HepG2 (cell line): ENCODE measurements around the gene TNFAIP8L1. TPM values are rescaled to one million over a fixed set of nuclear protein-coding genes. Genes with fewer than 3 reads are reported as not detected.

Source experiments
- ATAC-seq: fragments of 200-7000 bp; cut with Tn5 transposase; 3 replicates; pipeline ENCODE4 v1.9.1; 2020; ENCODE audit warnings: mild to moderate bottlenecking, moderate library complexity
- BruUV-seq: library from RNA; stranded (reverse); fragments of 400-500 nt; replicated peaks from 2 replicates; lab custom pipeline; 2021; lab: Mats Ljungman, UMichigan
- CTCF ChIA-PET: fragments of 300-600 bp; formaldehyde crosslinking; extraction: SDS; loops from one replicate; lab custom pipeline; 2021; ENCODE audit warnings: low total read pairs, inconsistent platforms, low intra/inter-chr PET ratio; lab: Yijun Ruan, JAX
- POLR2A ChIA-PET: fragments of 350-600 bp; sonication (Branson Sonifier 250); formaldehyde crosslinking; loops from one replicate; lab custom pipeline; 2020; ENCODE audit warnings: antibody characterized with exemption, inconsistent platforms; lab: Yijun Ruan, JAX
- DNase-seq: peaks from one replicate; pipeline ENCODE4 v3.0.0-alpha.2; 2015; ENCODE audit warnings: low spot score
- FAIRE-seq: peaks from 3 replicates; lab custom pipeline; 2011; peaks lifted over from hg19 to GRCh38; lab: Jason Lieb, UNC
- H2AFZ ChIP-seq: one replicate; pipeline ENCODE4 v1.6.1; 2011; ENCODE audit warnings: low read length, inconsistent platforms
- H3K27ac ChIP-seq: fragments of 300-600 bp; 3 replicates; pipeline ENCODE4 v1.8.0; 2011; ENCODE audit warnings: mixed run types, mild to moderate bottlenecking, mixed read lengths, low read length, inconsistent platforms; ENCODE audit not compliant: insufficient read depth; ENCODE audit errors: extremely low read length
- H3K27me3 ChIP-seq, 2 experiments: fragments of 200-600 bp in 1 of 2; 2 replicates in 1 of 2; 3 replicates in 1 of 2; pipeline versions ENCODE4 v1.6.0 to v1.8.0; 2011; ENCODE audit warnings: low read length in 2 of 2, mild to moderate bottlenecking in 2 of 2, moderate library complexity in 2 of 2, inconsistent platforms in 1 of 2; ENCODE audit not compliant: insufficient read depth in 2 of 2, control insufficient read depth in 1 of 2
- H3K36me3 ChIP-seq, 2 experiments: fragments of 200-600 bp in 1 of 2; replicated peaks in 1 of 2; 2 replicates in 1 of 2; 3 replicates in 1 of 2; pipeline versions ENCODE4 v1.5.1 to v1.8.0; 2011; ENCODE audit warnings: low read length in 2 of 2, inconsistent platforms in 1 of 2; ENCODE audit not compliant: insufficient read depth in 2 of 2, control insufficient read depth in 1 of 2
- H3K4me1 ChIP-seq: 2 replicates; pipeline ENCODE4 v1.5.1; 2012; ENCODE audit warnings: low read length, inconsistent platforms; ENCODE audit not compliant: insufficient read depth
- H3K4me2 ChIP-seq: 2 replicates; pipeline ENCODE4 v1.6.0; 2011; ENCODE audit warnings: low read depth, low read length, inconsistent platforms
- H3K4me3 ChIP-seq, 3 experiments: fragments of 200-600 bp in 1 of 3; sonication (generic), shearing (Covaris generic) in 1 of 3; replicated peaks in 1 of 3; 2 replicates each; pipeline ENCODE4 v1.5.1; 2011 to 2016; ENCODE audit warnings: low read length in 3 of 3, inconsistent platforms in 2 of 3, low read depth in 2 of 3, mild to moderate bottlenecking in 2 of 3, control low read depth in 1 of 3, mixed read lengths in 1 of 3; ENCODE audit not compliant: insufficient read depth in 1 of 3
- H3K79me2 ChIP-seq: one replicate; pipeline ENCODE4 v1.6.1; 2011; ENCODE audit warnings: low read length, inconsistent platforms; ENCODE audit not compliant: insufficient read depth
- H3K9ac ChIP-seq: 2 replicates; pipeline ENCODE4 v1.6.0; 2011; ENCODE audit warnings: mild to moderate bottlenecking, low read depth, low read length, inconsistent platforms; ENCODE audit not compliant: insufficient read depth
- H3K9me3 ChIP-seq: 2 replicates; pipeline ENCODE4 v1.5.1; 2012; ENCODE audit warnings: mild to moderate bottlenecking, low read length
- H4K20me1 ChIP-seq: 2 replicates; pipeline ENCODE4 v1.6.0; 2011; ENCODE audit warnings: inconsistent platforms, mild to moderate bottlenecking, low read length, moderate library complexity; ENCODE audit not compliant: insufficient read depth
- AKAP8 ChIP-seq: sonication (generic); formaldehyde crosslinking; IDR thresholded peaks from 2 replicates; pipeline ENCODE4 v1.5.1; 2020; ENCODE audit warnings: mild to moderate bottlenecking, missing genetic modification reagents
- ETV6 ChIP-seq: sonication (generic); formaldehyde crosslinking; conservative IDR thresholded peaks from 2 replicates; pipeline ENCODE4 v1.4.0; 2020; ENCODE audit warnings: missing genetic modification reagents
- FOXP4 ChIP-seq: sonication (generic); formaldehyde crosslinking; IDR thresholded peaks from 2 replicates; pipeline ENCODE4 v1.4.0; 2020; ENCODE audit warnings: missing genetic modification reagents
- GABPB1 ChIP-seq: IDR thresholded peaks from 2 replicates; pipeline ENCODE4 v1.6.1; 2016; ENCODE audit warnings: mild to moderate bottlenecking, missing genetic modification reagents, moderate library complexity, missing compliant biosample characterization
- HNRNPL ChIP-seq: fragments of 200-400 bp; formaldehyde crosslinking; IDR thresholded peaks from 2 replicates; pipeline ENCODE4 v1.6.1; 2017; ENCODE audit warnings: mild to moderate bottlenecking, low read depth, low read length
- KDM5B ChIP-seq: sonication (generic); formaldehyde crosslinking; IDR thresholded peaks from 2 replicates; pipeline ENCODE4 v1.4.0; 2020; ENCODE audit warnings: missing genetic modification reagents, mild to moderate bottlenecking, borderline replicate concordance
- MED13 ChIP-seq: sonication (generic); formaldehyde crosslinking; IDR thresholded peaks from 2 replicates; pipeline ENCODE4 v1.5.0; 2020; ENCODE audit warnings: missing genetic modification reagents
- POLR2AphosphoS2 ChIP-seq: IDR thresholded peaks from 2 replicates; pipeline ENCODE4 v1.6.1; 2011; ENCODE audit warnings: low read depth, low read length, improper control_type of control experiment
- PTBP1 ChIP-seq: fragments of 200-400 bp; formaldehyde crosslinking; IDR thresholded peaks from 2 replicates; pipeline ENCODE4 v1.6.1; 2018; ENCODE audit warnings: low read length, low read depth; ENCODE audit not compliant: poor library complexity, severe bottlenecking
- SAP130 ChIP-seq: IDR thresholded peaks from 2 replicates; pipeline ENCODE4 v1.6.1; 2016; ENCODE audit warnings: low read depth
- SRSF1 ChIP-seq: fragments of 200-400 bp; formaldehyde crosslinking; optimal IDR thresholded peaks from 2 replicates; pipeline ENCODE3; 2017; ENCODE audit warnings: mild to moderate bottlenecking, low read depth, low read length, moderate library complexity
- ZFX ChIP-seq: sonication (generic); formaldehyde crosslinking; IDR thresholded peaks from 2 replicates; pipeline ENCODE4 v1.4.0; 2020; ENCODE audit warnings: mild to moderate bottlenecking, low read depth, missing genetic modification reagents, moderate library complexity
- ZNF263 ChIP-seq: sonication (generic); formaldehyde crosslinking; IDR thresholded peaks from 2 replicates; pipeline ENCODE4 v1.4.0; 2020; ENCODE audit warnings: missing genetic modification reagents
- ZNF282 ChIP-seq: fragments of 450-650 bp; IDR thresholded peaks from 2 replicates; pipeline ENCODE4 v1.6.1; 2018; ENCODE audit not compliant: partially characterized antibody
- ZNF513 ChIP-seq: sonication (generic); formaldehyde crosslinking; conservative IDR thresholded peaks from 2 replicates; pipeline ENCODE4 v1.5.0; 2020; ENCODE audit warnings: missing genetic modification reagents
- ZNF687 ChIP-seq: sonication (generic); formaldehyde crosslinking; IDR thresholded peaks from 2 replicates; pipeline ENCODE4 v1.5.1; 2020; ENCODE audit warnings: mild to moderate bottlenecking, missing genetic modification reagents, moderate library complexity
- ZNF747 ChIP-seq: sonication (generic); formaldehyde crosslinking; IDR thresholded peaks from 2 replicates; pipeline ENCODE4 v1.8.1; 2023; ENCODE audit warnings: missing genetic modification reagents, mild to moderate bottlenecking, borderline replicate concordance
- ZNF878 ChIP-seq: sonication (generic); formaldehyde crosslinking; IDR thresholded peaks from 2 replicates; pipeline ENCODE4 v1.8.1; 2023; ENCODE audit warnings: mild to moderate bottlenecking, missing genetic modification reagents, moderate library complexity
- WGBS: methylation state at CpG from one replicate; pipeline ENCODE4 v1.1.6; 2017; ENCODE audit warnings: low lambda C conversion rate; 5-methylcytosine and 5-hydroxymethylcytosine counted together
- in situ Hi-C: cut with HindIII; loops from 2 replicates; pipeline ENCODE4 v1.10.0; 2017; ENCODE audit warnings: low pct_unique_long_range_greater_than_20kb; ENCODE audit not compliant: extremely low pct_ligation_motif_present
- intact Hi-C: fragments of 100-400 bp; cut with micrococcal nuclease; formaldehyde crosslinking; loops from one replicate; pipeline ENCODE4 v1.10.0; 2022; ENCODE audit not compliant: unreplicated experiment
- polyA plus RNA-seq, 8 experiments: library from polyadenylated mRNA; depleted of rRNA in 3 of 8; stranded (reverse) in 7 of 8; unstranded in 1 of 8; fragments of >200 nt; fragmentation: Illumina TruSeq in 4 of 8; extraction: Trizol in 4 of 8; gene quantifications; 2 replicates each; pipeline versions ENCODE4 v1.2.1 to v1.2.3, GENCODE V29; 2011 to 2016; ENCODE audit warnings: low read depth in 4 of 8, missing spikeins in 1 of 8, mixed read lengths in 1 of 8; ENCODE audit not compliant: insufficient read depth in 1 of 8
- total RNA-seq, 5 experiments: library from RNA; depleted of rRNA; stranded (reverse); fragments of >200 nt; fragmentation: Illumina TruSeq; extraction: Trizol; gene quantifications; 2 replicates each; pipeline ENCODE4 v1.2.3, GENCODE V29; 2016; ENCODE audit warnings: low read depth in 1 of 5

The TNFAIP8L1 gene
- total and polyA plus RNA-seq, 2 of the 13 experiments (the other 11 are each of a cell fraction or from before 2014, with no cell fraction given) = 13.4 to 21.4 TPM

GRCh38 chr19:4687396-4687795 is 48.1 kb downstream of the TNFAIP8L1 start (continued):
- TF ChIP-seq ZNF878 (CRISPR knock-in tag) (no peak), ZNF687 (peak; percentile 79), HNRNPL (0 out of 2 replicates have a peak, but pooled peaks have one; percentile 45), GABPB1 (peak; percentile 34; the same call in 1 of the 2 replicates), ZNF263 (no peak), ZFX (CRISPR knock-in tag) (peak; percentile 22; the same call in 1 of the 2 replicates)

GRCh38 chr19:4688587-4688986 is 49.3 kb downstream of the TNFAIP8L1 start:
- in situ Hi-C loops = no loop called here
- TF ChIP-seq KDM5B (CRISPR knock-in tag) (no peak), HNRNPL (no peak), ZNF282 (no peak), ETV6 (CRISPR knock-in tag) (no peak), AKAP8 (CRISPR knock-in tag) (no peak), MED13 (no peak), ZNF513 (CRISPR knock-in tag) (no peak), PTBP1 (no peak), POLR2AphosphoS2 (no peak), FOXP4 (CRISPR knock-in tag) (no peak), SAP130 (CRISPR knock-in tag) (no peak), ZNF747 (CRISPR knock-in tag) (no peak), SRSF1 (no peak)

More at GRCh38 chr19:4688587-4688986, 49.3 kb downstream of the TNFAIP8L1 start:
- ATAC-seq (no peak), DNase-seq (no peak), FAIRE-seq (no peak)
- Histone ChIP-seq H3K9ac (no peak overlapping the region), H3K4me1 (peaks cover 15% of the 10 kb centered on the region), H3K36me3 (peaks cover 19 to 50% of the 10 kb centered on the region in 2 experiments; a peak in 4 of 5 replicates), H3K9me3 (no peaks in the 10 kb centered on the region), H2AFZ (no peak overlapping the region), H3K4me2 (no peak overlapping the region), H4K20me1 (no peaks in the 10 kb centered on the region), H3K27ac (no peak overlapping the region), H3K4me3 (no peak overlapping the region), H3K27me3 (no peaks in the 10 kb centered on the region; a peak in 1 of 5 replicates), H3K79me2 (no peaks in the 10 kb centered on the region)
- CTCF ChIA-PET = no interaction called here
- BruUV-seq = no TSS peak
- POLR2A ChIA-PET = no interaction called here
- intact Hi-C loops = no loop called here
- WGBS = 100% methylated on average over 10 of the region's 26 CpGs
